ENCODE data around the gene SCFD2. TPM values are rescaled to one million over a fixed set of nuclear protein-coding genes. Genes with fewer than 3 reads are reported as not detected.
"Not testable (repeated sequence)": the region's sequence is repeated elsewhere in the genome, so short reads cannot be mapped to it uniquely, and the experiment has no call there.

The SCFD2 gene
- polyA plus RNA-seq, 3 donors: 4.1 to 8.2 (median 8.1) TPM

- no peak overlapping the region for H3K27ac ChIP-seq (ENCODE audit: low read depth, low read length)
- 73 to 86% (median 80%) methylated on average over 5 of the region's 5 CpGs for WGBS, 3 donors
Observed at GRCh38 chr4:53280846-53281245, 85.0 kb downstream of the SCFD2 start.

- no peak overlapping the region for H3K27ac ChIP-seq (ENCODE audit: low read depth, low read length)
- 92 to 95% (median 94%) methylated on average over 5 of the region's 5 CpGs for WGBS, 3 donors
Observed at GRCh38 chr4:53274609-53275268, 91.1 kb downstream of the SCFD2 start.

GRCh38 chr4:53273726-53274125 is 92.1 kb downstream of the SCFD2 start:
- H3K27ac ChIP-seq (ENCODE audit: low read depth, low read length): no peak overlapping the region
- 28 to 41% (median 40%) methylated on average over 3 of the region's 3 CpGs for WGBS, 3 donors

- no peak overlapping the region for H3K27ac ChIP-seq (ENCODE audit: low read depth, low read length)
- WGBS, 3 donors: 86 to 96% (median 91%) methylated on average over 4 of the region's 4 CpGs
Observed at GRCh38 chr4:53267026-53267425, 98.8 kb downstream of the SCFD2 start.

GRCh38 chr4:53255986-53256385 is 109.9 kb downstream of the SCFD2 start:
- WGBS, 3 donors: 96 to 99% (median 98%) methylated on average over 10 to 27 of the region's 31 CpGs
- not testable (repeated sequence) for H3K27ac ChIP-seq (ENCODE audit: low read depth, low read length)

GRCh38 chr4:53240573-53240972 is 125.3 kb downstream of the SCFD2 start:
- WGBS, 3 donors: 77 to 88% (median 79%) methylated on average over 5 of the region's 5 CpGs
- no peak overlapping the region for H3K27ac ChIP-seq (ENCODE audit: low read depth, low read length)

GRCh38 chr4:53238352-53238751 is 127.5 kb downstream of the SCFD2 start:
- WGBS, 3 donors: 94 to 100% (median 100%) methylated on average over 2 to 20 of the region's 29 CpGs

GRCh38 chr4:53237811-53238210 is 128.1 kb downstream of the SCFD2 start:
- WGBS, 3 donors: 96 to 100% (median 99%) methylated on average over 2 to 14 of the region's 26 CpGs
- not testable (repeated sequence) for H3K27ac ChIP-seq (ENCODE audit: low read depth, low read length)

More at GRCh38 chr4:53238352-53238751, 127.5 kb downstream of the SCFD2 start:
- H3K27ac ChIP-seq (ENCODE audit: low read depth, low read length): not testable (repeated sequence)

- WGBS, 3 donors: 100% methylated on average over 2 of the region's 2 CpGs
- not testable (repeated sequence) for H3K27ac ChIP-seq (ENCODE audit: low read depth, low read length)
Observed at GRCh38 chr4:53236624-53237023, 129.2 kb downstream of the SCFD2 start.

- no peak overlapping the region for H3K27ac ChIP-seq (ENCODE audit: low read depth, low read length)
- 89 to 96% (median 95%) methylated on average over 4 of the region's 4 CpGs for WGBS, 3 donors
Observed at GRCh38 chr4:53235547-53235946, 130.3 kb downstream of the SCFD2 start.

GRCh38 chr4:53234669-53235068 is 131.2 kb downstream of the SCFD2 start:
- H3K27ac ChIP-seq (ENCODE audit: low read depth, low read length): no peak overlapping the region
- 91 to 95% (median 93%) methylated on average over 5 of the region's 5 CpGs for WGBS, 3 donors

GRCh38 chr4:53234111-53234510 is 131.8 kb downstream of the SCFD2 start:
- no peak overlapping the region for H3K27ac ChIP-seq (ENCODE audit: low read depth, low read length)

- WGBS, 3 donors: 57 to 74% (median 63%) methylated on average over 2 of the region's 2 CpGs
- H3K27ac ChIP-seq (ENCODE audit: low read depth, low read length): no peak overlapping the region
Observed at GRCh38 chr4:53233114-53233795, 132.6 kb downstream of the SCFD2 start.

- 82 to 92% (median 90%) methylated on average over 2 of the region's 2 CpGs for WGBS, 3 donors
- no peak overlapping the region for H3K27ac ChIP-seq (ENCODE audit: low read depth, low read length)
Observed at GRCh38 chr4:53232371-53232770, 133.5 kb downstream of the SCFD2 start.

GRCh38 chr4:53228036-53228435 is 137.8 kb downstream of the SCFD2 start:
- WGBS, 3 donors: 94 to 100% (median 97%) methylated on average over 1 of the region's 1 CpG
- H3K27ac ChIP-seq (ENCODE audit: low read depth, low read length): no peak overlapping the region

- no peak overlapping the region for H3K27ac ChIP-seq (ENCODE audit: low read depth, low read length)
- WGBS, 3 donors: 77 to 88% (median 84%) methylated on average over 3 of the region's 3 CpGs
Observed at GRCh38 chr4:53227451-53227850, 138.4 kb downstream of the SCFD2 start.

GRCh38 chr4:53221832-53222480 is 143.9 kb downstream of the SCFD2 start:
- H3K27ac ChIP-seq (ENCODE audit: low read depth, low read length): no peak overlapping the region
- WGBS, 3 donors: 88 to 95% (median 92%) methylated on average over 3 of the region's 3 CpGs

- 96 to 98% (median 97%) methylated on average over 16 of the region's 16 CpGs for WGBS, 3 donors
- H3K27ac ChIP-seq (ENCODE audit: low read depth, low read length): not testable (repeated sequence)
Observed at GRCh38 chr4:53219148-53219547, 146.7 kb downstream of the SCFD2 start.

- WGBS, 3 donors: 82 to 94% (median 93%) methylated on average over 3 of the region's 3 CpGs
- no peak overlapping the region for H3K27ac ChIP-seq (ENCODE audit: low read depth, low read length)
Observed at GRCh38 chr4:53208753-53209152, 157.1 kb downstream of the SCFD2 start.

- H3K27ac ChIP-seq (ENCODE audit: low read depth, low read length): no peak overlapping the region
Observed at GRCh38 chr4:53205970-53206369, 159.9 kb downstream of the SCFD2 start.
